Gastroesophageal sphincter (tissue), 4 donors: ENCODE measurements around the gene CYSLTR2. TPM values are rescaled to one million over a fixed set of nuclear protein-coding genes. Genes with fewer than 3 reads are reported as not detected.

Experiments
- ATAC-seq: fragments of 150-250 bp; one replicate; pipeline ENCODE4 v1.9.1; 2016; ENCODE audit warnings: mild to moderate bottlenecking, moderate library complexity
- H3K27ac ChIP-seq, 4 donors: fragments of 200-600 bp; sonication (generic) in 3 of 4; 1 replicate in 3 of 4; 2 replicates in 1 of 4; pipeline ENCODE4 v1.5.1; 2016 to 2019
- H3K27me3 ChIP-seq: fragments of 200-600 bp; sonication (generic); one replicate; pipeline ENCODE4 v1.5.1; 2019
- H3K36me3 ChIP-seq, 2 donors: fragments of 200-600 bp; sonication (generic); one replicate each; pipeline ENCODE4 v1.5.1; 2019; ENCODE audit warnings: control low read depth in 1 of 2
- H3K4me1 ChIP-seq, 3 donors: fragments of 200-600 bp; sonication (generic); 1 replicate in 2 of 3; 2 replicates in 1 of 3; pipeline ENCODE4 v1.5.1; 2016 to 2019; ENCODE audit warnings: control low read depth in 2 of 3
- H3K4me3 ChIP-seq, 2 donors: fragments of 200-600 bp; sonication (generic); one replicate each; pipeline ENCODE4 v1.5.1; 2019; ENCODE audit warnings: mild to moderate bottlenecking in 1 of 2, moderate library complexity in 1 of 2
- H3K9me3 ChIP-seq, 3 donors: fragments of 200-600 bp; sonication (generic); one replicate each; pipeline ENCODE4 v1.5.1; 2017 to 2019; ENCODE audit warnings: control low read depth in 2 of 3
- EP300 ChIP-seq: sonication (generic); formaldehyde crosslinking; IDR thresholded peaks from one replicate; pipeline ENCODE4 v1.6.1; 2017; ENCODE audit warnings: antibody characterized with exemption, mild to moderate bottlenecking
- POLR2A ChIP-seq, 2 donors: fragments of 450-650 bp; IDR thresholded peaks; one replicate each; pipeline ENCODE4 v1.6.1; 2017; ENCODE audit warnings: antibody characterized with exemption in 2 of 2, mild to moderate bottlenecking in 2 of 2, moderate library complexity in 1 of 2
- POLR2AphosphoS5 ChIP-seq: sonication (generic); formaldehyde crosslinking; IDR thresholded peaks from one replicate; pipeline ENCODE4 v1.6.1; 2017; ENCODE audit warnings: antibody characterized with exemption
- WGBS, 2 donors: methylation state at CpG; one replicate each; pipeline ENCODE4 v1.1.5; 2018; ENCODE audit warnings: low coverage in 1 of 2; 5-methylcytosine and 5-hydroxymethylcytosine counted together
- total RNA-seq, 4 donors: library from RNA; depleted of rRNA; stranded (reverse); fragments of >200 nt; gene quantifications; one replicate each; pipeline ENCODE4 v1.1.0, GENCODE V29; 2016
- TF ChIP-seq, protein P1 (sequence below), 4 experiments: fragments of 200-600 bp in 2 of 4; fragments of 450-650 bp in 2 of 4; sonication (generic) in 1 of 4; IDR thresholded peaks; one replicate each; pipeline ENCODE4 v1.5.1; 2017 to 2019; ENCODE audit warnings: antibody characterized with exemption in 4 of 4, mild to moderate bottlenecking in 2 of 4, moderate library complexity in 2 of 4

The CYSLTR2 gene
- total RNA-seq, 4 donors from 2014 or later, result 0.16 to 2.2 (median 0.30) TPM

- TF ChIP-seq POLR2AphosphoS5 (no peak), POLR2A (IDR thresholded peaks at IDR 0.05) (no peak), EP300 (no peak)
- TF ChIP-seq, protein P1, sequence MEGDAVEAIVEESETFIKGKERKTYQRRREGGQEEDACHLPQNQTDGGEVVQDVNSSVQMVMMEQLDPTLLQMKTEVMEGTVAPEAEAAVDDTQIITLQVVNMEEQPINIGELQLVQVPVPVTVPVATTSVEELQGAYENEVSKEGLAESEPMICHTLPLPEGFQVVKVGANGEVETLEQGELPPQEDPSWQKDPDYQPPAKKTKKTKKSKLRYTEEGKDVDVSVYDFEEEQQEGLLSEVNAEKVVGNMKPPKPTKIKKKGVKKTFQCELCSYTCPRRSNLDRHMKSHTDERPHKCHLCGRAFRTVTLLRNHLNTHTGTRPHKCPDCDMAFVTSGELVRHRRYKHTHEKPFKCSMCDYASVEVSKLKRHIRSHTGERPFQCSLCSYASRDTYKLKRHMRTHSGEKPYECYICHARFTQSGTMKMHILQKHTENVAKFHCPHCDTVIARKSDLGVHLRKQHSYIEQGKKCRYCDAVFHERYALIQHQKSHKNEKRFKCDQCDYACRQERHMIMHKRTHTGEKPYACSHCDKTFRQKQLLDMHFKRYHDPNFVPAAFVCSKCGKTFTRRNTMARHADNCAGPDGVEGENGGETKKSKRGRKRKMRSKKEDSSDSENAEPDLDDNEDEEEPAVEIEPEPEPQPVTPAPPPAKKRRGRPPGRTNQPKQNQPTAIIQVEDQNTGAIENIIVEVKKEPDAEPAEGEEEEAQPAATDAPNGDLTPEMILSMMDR (IDR thresholded peaks at IDR 0.05), result no peak
- H3K27me3 ChIP-seq, result no peaks in the 10 kb centered on the region
- H3K4me1 ChIP-seq, result peaks cover 0 to 16% (median 5%) of the 10 kb centered on the region in 3 donors
- H3K9me3 ChIP-seq, result peaks cover 0 to 30% (median 0%) of the 10 kb centered on the region in 3 donors
- no peak overlapping the region for H3K27ac ChIP-seq
- no peaks in the 10 kb centered on the region for H3K36me3 ChIP-seq
- H3K4me3 ChIP-seq, result no peak overlapping the region
- no peak for ATAC-seq
Measured at GRCh38 chr13:48634636-48635035, 19.1 kb upstream of the CYSLTR2 start.

DNA sequence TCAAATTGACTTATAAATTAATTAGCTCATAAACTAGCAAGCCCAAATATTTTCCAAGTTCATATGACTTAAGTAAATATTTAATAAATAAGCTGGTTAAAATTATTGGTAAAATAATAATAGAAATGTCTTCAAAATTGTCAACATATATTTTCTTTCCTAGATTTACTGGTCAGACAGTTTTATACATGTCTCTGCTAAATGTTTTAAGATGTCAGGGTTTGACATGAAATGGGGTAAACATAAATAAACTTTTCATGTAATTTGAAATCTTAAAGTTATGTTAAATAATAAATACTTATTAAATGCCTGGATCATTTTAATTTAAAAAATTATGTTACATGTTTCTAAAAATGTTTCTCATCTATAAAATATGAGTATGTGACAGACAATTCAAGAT is 18.3 kb upstream of the CYSLTR2 start:
- no peak for ATAC-seq

DNA sequence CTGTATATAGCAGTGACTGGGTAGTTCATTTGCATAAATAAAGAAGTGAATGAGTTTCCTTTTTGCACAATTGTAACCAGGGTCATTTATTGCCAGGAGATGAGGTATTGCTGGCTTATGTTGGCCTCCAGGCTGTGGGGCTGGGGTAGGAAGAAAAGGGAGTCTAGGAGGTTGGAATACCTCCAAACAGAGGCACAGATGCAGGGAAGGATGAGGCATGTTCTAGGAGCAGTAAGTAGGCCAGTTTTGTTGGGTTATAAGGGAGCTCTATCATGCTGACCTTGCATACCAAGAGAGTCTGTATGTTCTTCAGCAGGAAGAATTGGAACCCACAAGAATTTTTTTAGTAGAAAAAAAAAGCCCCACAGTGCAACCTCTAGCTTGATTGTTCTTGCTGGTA is 17.2 kb upstream of the CYSLTR2 start:
- Histone ChIP-seq H3K27ac (no peak overlapping the region), H3K36me3 (no peaks in the 10 kb centered on the region), H3K4me3 (no peak overlapping the region), H3K27me3 (no peaks in the 10 kb centered on the region), H3K9me3 (peaks cover 0 to 30% (median 0%) of the 10 kb centered on the region in 3 donors), H3K4me1 (peaks cover 0 to 2% (median 0%) of the 10 kb centered on the region in 3 donors)
- TF ChIP-seq EP300, result no peak
- TF ChIP-seq, protein P1 (IDR thresholded peaks at IDR 0.05), result no peak
- no peak for TF ChIP-seq POLR2AphosphoS5
- no peak for TF ChIP-seq POLR2A (IDR thresholded peaks at IDR 0.05)
- no peak for ATAC-seq

More for the DNA sequence above, 18.3 kb upstream of the CYSLTR2 start:
- Histone ChIP-seq H3K27ac (no peak overlapping the region), H3K9me3 (peaks cover 0 to 30% (median 0%) of the 10 kb centered on the region in 3 donors), H3K27me3 (no peaks in the 10 kb centered on the region), H3K36me3 (no peaks in the 10 kb centered on the region), H3K4me1 (peaks cover 0 to 12% (median 5%) of the 10 kb centered on the region in 3 donors), H3K4me3 (no peak overlapping the region)
- TF ChIP-seq, protein P1 (IDR thresholded peaks at IDR 0.05), result no peak
- no peak for TF ChIP-seq POLR2A (IDR thresholded peaks at IDR 0.05)
- no peak for TF ChIP-seq POLR2AphosphoS5
- no peak for TF ChIP-seq EP300

GRCh38 chr13:48637601-48638000 is 16.1 kb upstream of the CYSLTR2 start:
- no peaks in the 10 kb centered on the region for H3K27me3 ChIP-seq
- H3K4me1 ChIP-seq, result no peaks in the 10 kb centered on the region
- H3K36me3 ChIP-seq, result no peaks in the 10 kb centered on the region
- TF ChIP-seq POLR2AphosphoS5 (no peak), POLR2A (IDR thresholded peaks at IDR 0.05) (no peak), EP300 (no peak)
- TF ChIP-seq, protein P1 (IDR thresholded peaks at IDR 0.05), result no peak
- no peak overlapping the region for H3K4me3 ChIP-seq
- no peak overlapping the region for H3K27ac ChIP-seq
- H3K9me3 ChIP-seq, result peaks cover 0 to 30% (median 0%) of the 10 kb centered on the region in 3 donors
- WGBS, 2 donors, result 30 to 71% methylated on average over 1 to 2 of the region's 2 CpGs
- no peak for ATAC-seq

DNA sequence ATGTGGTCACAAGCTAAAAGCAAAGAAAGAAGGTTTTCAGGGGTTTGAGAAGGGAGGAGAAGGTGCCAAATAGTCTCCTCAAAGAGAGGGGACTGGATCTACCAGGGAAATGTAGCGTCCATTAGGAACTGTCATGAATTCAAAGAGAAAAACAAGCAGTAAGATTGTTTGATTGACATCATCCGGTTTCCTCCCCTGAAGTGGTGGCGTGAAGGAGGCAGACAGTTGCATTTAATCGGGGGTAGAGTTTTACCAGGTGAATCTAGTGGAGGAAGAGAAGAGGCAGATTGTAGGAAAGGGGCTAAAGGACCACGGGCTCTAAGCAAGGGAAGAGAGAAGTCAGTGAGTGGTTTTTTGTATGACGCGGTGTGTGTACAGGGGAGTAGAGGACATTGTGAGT is 13.0 kb upstream of the CYSLTR2 start:
- 87 to 90% methylated on average over 7 of the region's 7 CpGs for WGBS, 2 donors
- H3K4me1 ChIP-seq, result no peaks in the 10 kb centered on the region
- H3K27me3 ChIP-seq, result no peaks in the 10 kb centered on the region
- H3K27ac ChIP-seq, result no peak overlapping the region
- no peak overlapping the region for H3K4me3 ChIP-seq
- no peaks in the 10 kb centered on the region for H3K36me3 ChIP-seq
- peaks cover 0 to 11% (median 0%) of the 10 kb centered on the region in 3 donors for H3K9me3 ChIP-seq
- TF ChIP-seq POLR2AphosphoS5, result no peak
- TF ChIP-seq, protein P1 (IDR thresholded peaks at IDR 0.05), result no peak
- TF ChIP-seq POLR2A (IDR thresholded peaks at IDR 0.05), result no peak
- TF ChIP-seq EP300, result no peak
- ATAC-seq, result no peak
